Fibroblast of lung (primary cell): Measurements from ENCODE around the gene KITLG.

Source experiments
- CTCF ChIP-seq, 2 donors: IDR thresholded peaks in 1 of 2; conservative IDR thresholded peaks in 1 of 2; 1 replicate in 1 of 2; 2 replicates in 1 of 2; pipeline ENCODE4 v1.5.1; 2011 to 2012; ENCODE audit warnings: low read length in 2 of 2, control low read depth in 1 of 2, inconsistent platforms in 1 of 2, low read depth in 1 of 2, mild to moderate bottlenecking in 1 of 2
- EZH2 ChIP-seq: IDR thresholded peaks from 2 replicates; pipeline ENCODE4 v1.5.1; 2012; ENCODE audit warnings: low read length, control low read depth, mild to moderate bottlenecking; ENCODE audit errors: missing control alignments

GRCh38 chr12:88617352-88617751 is 37.1 kb upstream of the KITLG start:
- TF ChIP-seq EZH2, result no peak
- TF ChIP-seq CTCF (conservative IDR thresholded peaks at IDR 0.05 in 1 of 2, IDR thresholded peaks at IDR 0.05 in 1 of 2; ENCODE audit: low read depth in 1 of 2, low read length in 2 of 2), result no peak
